Aorta (tissue), 5 donors: ENCODE measurements around the gene NLGN1. TPM values are rescaled to one million over a fixed set of nuclear protein-coding genes. Genes with fewer than 3 reads are reported as not detected.
"Not testable (repeated sequence)": the region's sequence is repeated elsewhere in the genome, so short reads cannot be mapped to it uniquely, and the experiment has no call there.

ENCODE experiments used
- ATAC-seq: fragments of 200-7000 bp; cut with Tn5 transposase; one replicate; pipeline ENCODE4 v1.9.1; 2022; ENCODE audit warnings: moderate library complexity; ENCODE audit not compliant: low FRiP score
- DNase-seq, 2 donors: peaks; one replicate each; pipeline ENCODE4 v3.0.0-alpha.2; 2020
- H3K27ac ChIP-seq, 2 donors: one replicate each; pipeline ENCODE4 v1.5.1; 2013; ENCODE audit warnings: low read length in 2 of 2, mild to moderate bottlenecking in 2 of 2, moderate library complexity in 2 of 2, control low read depth in 1 of 2, inconsistent platforms in 1 of 2, low read depth in 1 of 2
- H3K27me3 ChIP-seq, 2 donors: one replicate each; pipeline ENCODE4 v1.6.1; 2013; ENCODE audit warnings: control low read depth in 1 of 2, low read length in 1 of 2, mild to moderate bottlenecking in 1 of 2, moderate library complexity in 1 of 2; ENCODE audit not compliant: insufficient read depth in 2 of 2, control insufficient read depth in 1 of 2
- H3K36me3 ChIP-seq, 2 donors: one replicate each; pipeline ENCODE4 v1.6.1; 2013; ENCODE audit warnings: control low read depth in 1 of 2, low read length in 1 of 2, mild to moderate bottlenecking in 1 of 2; ENCODE audit not compliant: insufficient read depth in 2 of 2, control insufficient read depth in 1 of 2
- H3K4me1 ChIP-seq, 2 donors: one replicate each; pipeline ENCODE4 v1.6.1; 2013; ENCODE audit warnings: low read length in 2 of 2, control low read depth in 1 of 2, mild to moderate bottlenecking in 1 of 2, moderate library complexity in 1 of 2; ENCODE audit not compliant: insufficient read depth in 2 of 2, control insufficient read depth in 1 of 2
- H3K4me3 ChIP-seq, 2 donors: one replicate each; pipeline ENCODE4 v1.5.1; 2013; ENCODE audit warnings: low read length in 2 of 2, control low read depth in 1 of 2, mild to moderate bottlenecking in 1 of 2
- H3K9me3 ChIP-seq: one replicate; pipeline ENCODE4 v1.6.1; 2013; ENCODE audit warnings: mild to moderate bottlenecking, low read length; ENCODE audit not compliant: control insufficient read depth
- WGBS, 2 donors: extraction: QIAGEN DNeasy Blood & Tissue Kit; methylation state at CpG; one replicate each; pipeline ENCODE4 v1.1.7; 2013; 5-methylcytosine and 5-hydroxymethylcytosine counted together
- intact Hi-C, 2 donors: fragments of 100-400 bp; cut with DNase I; formaldehyde crosslinking; loops; one replicate each; pipeline versions ENCODE4 v1.14.2 to v1.15.0; 2022
- polyA plus RNA-seq, 2 donors: library from polyadenylated mRNA; stranded (reverse); fragments of 200-250 nt; gene quantifications; one replicate each; pipeline ENCODE4 v1.2.3, GENCODE V29; 2013
- total RNA-seq, 2 donors: library from RNA; stranded (reverse); fragmentation: NEBNext Ultra II Directional; extraction: Animal tissue kit (Norgen Biotek cat#: 25700); gene quantifications; one replicate each; pipeline ENCODE4 v1.2.1, GENCODE V29; 2021
- donor health status: healthy with polysubstance abuse.
- donor health status: Bipolar disorder and iron deficiency.
- donor health status: DM: no; HTN: no; CAD: no.
- donor health status: DM: no; HTN: no; CAD: no.
- donor health status: DM: yes; HTN: yes; CAD: no.

The NLGN1 gene
- total and polyA plus RNA-seq, 4 donors, result 0.50 to 20.0 (median 8.6) TPM

DNA sequence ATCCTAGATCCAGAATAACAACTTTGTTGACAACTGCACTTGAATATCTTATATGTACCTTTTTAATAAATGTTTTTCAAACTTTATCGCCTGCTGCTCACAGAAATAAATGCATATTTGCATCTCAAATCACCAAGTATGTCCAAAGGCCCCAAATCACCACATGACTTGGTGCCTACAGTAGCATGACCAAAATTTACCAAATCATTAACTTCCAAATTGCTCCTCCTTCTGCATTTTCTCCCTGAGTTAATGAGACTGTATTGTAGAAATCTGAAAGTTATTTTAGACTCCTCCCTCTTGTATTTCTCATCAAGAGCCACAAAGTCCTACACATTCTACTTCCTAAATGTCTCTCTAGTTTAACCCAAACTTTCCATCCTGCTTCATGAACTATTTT is 826.1 kb downstream of the NLGN1 start:
- Histone ChIP-seq H3K36me3 (no peaks in the 10 kb centered on the region), H3K4me1 (peaks cover 0 to 14% of the 10 kb centered on the region in 2 donors), H3K4me3 (no peak overlapping the region), H3K27ac (no peak overlapping the region), H3K9me3 (no peaks in the 10 kb centered on the region), H3K27me3 (no peaks in the 10 kb centered on the region)
- intact Hi-C loops, result no loop called here
- 89 to 94% methylated on average over 1 of the region's 1 CpG for WGBS, 2 donors
- DNase-seq (no peak), ATAC-seq (no peak)

DNA sequence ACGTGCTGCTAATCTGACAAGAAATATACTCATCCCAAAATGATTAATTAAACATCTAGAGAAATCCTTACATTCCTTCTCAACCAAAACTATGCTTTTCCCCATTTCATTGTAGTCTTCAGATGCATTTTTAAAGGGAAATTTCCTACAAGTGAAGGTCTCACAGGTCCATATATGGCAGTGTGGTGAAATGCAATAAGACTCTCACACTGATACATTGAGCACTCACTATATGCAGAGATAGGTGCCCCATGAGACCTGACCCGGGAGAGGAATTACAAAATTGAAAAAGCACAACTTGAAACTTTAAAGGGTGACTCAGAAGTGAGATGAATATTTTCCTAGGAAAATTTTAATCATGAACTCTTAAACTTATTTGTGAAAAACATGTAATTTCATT is 832.4 kb downstream of the NLGN1 start:
- Histone ChIP-seq H3K27me3 (no peaks in the 10 kb centered on the region), H3K4me1 (no peaks in the 10 kb centered on the region), H3K36me3 (no peaks in the 10 kb centered on the region), H3K27ac (no peak overlapping the region), H3K9me3 (no peaks in the 10 kb centered on the region), H3K4me3 (no peak overlapping the region)
- no peak for DNase-seq
- 74 to 84% methylated on average over 2 of the region's 2 CpGs for WGBS, 2 donors
- intact Hi-C loops, result no loop called here
- no peak for ATAC-seq

DNA sequence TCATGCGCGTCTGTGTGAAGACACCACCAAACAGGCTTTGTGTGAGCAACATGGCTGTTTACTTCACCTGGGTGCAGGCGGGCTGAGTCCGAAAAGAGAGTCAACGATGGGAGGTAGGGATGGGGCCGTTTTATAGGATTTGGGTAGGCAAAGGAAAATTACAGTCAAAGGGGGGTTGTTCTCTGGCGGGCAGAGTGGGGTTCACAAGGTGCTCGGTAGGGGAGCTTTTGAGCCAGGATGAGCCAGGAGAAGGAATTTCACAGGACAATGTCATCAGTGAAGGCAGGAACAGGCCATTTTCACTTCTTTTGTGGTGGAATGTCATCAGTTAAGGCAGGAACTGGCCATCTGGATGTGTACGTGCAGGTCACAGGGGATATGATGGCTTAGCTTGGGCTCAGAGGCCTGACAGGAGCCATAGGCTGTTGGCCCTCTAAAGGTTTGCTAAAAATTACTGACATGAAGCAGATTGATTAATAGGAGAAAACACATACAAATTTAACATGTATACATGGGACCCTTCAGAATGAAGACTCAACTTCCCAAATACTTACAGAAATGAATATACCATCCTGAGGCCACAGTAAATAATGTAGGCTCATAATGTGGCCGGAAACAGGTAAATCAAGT is 834.6 kb downstream of the NLGN1 start:
- H3K4me3 ChIP-seq, H3K4me1 ChIP-seq, ATAC-seq, H3K9me3 ChIP-seq, DNase-seq, intact Hi-C loops, H3K27me3 ChIP-seq, H3K36me3 ChIP-seq, H3K27ac ChIP-seq: not testable (repeated sequence)
- WGBS, 2 donors, result 92 to 93% methylated on average over 10 of the region's 10 CpGs

DNA sequence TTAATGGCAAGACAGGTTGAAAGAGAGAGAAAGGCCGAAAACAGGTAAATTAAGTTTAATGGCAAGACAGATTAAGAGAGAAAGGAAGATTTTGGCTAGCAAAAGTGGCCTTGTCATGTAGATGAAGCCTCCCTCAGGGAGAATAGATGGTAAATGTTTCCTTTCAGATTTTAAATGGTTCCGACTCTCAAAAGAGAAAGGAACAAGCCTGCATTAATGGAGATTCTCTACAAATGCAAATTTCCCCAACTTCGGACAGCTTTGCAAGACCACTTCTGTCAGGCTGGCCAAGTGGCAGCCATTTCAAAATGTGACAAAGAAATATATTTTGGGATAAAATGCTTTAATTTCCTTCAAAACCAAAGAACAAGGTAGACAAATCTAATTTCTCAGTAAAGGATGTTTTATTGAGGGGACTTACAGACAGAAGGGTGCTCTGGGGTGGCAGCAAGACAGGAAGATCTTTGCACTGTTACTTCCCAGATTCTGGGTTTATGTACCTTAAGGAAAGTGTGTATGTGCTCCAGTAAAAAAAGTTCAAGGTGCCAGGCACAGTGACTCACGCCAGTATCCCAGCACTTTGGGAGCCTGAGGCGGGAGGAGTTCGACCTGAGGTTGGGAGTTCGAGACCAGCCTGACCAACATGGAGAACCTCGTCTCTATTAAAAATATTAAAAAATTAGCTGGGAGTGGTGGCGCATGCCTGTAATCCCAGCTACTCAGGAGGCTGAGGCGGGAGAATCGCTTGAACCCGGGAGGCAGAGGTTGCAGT is 835.3 kb downstream of the NLGN1 start:
- DNase-seq (no peak), ATAC-seq (no peak)
- H3K27ac ChIP-seq, result no peak overlapping the region
- H3K4me1 ChIP-seq, result no peaks in the 10 kb centered on the region
- intact Hi-C loops, result no loop called here
- WGBS, 2 donors, result 93 to 94% methylated on average over 12 of the region's 12 CpGs
- no peak overlapping the region for H3K4me3 ChIP-seq
- no peaks in the 10 kb centered on the region for H3K36me3 ChIP-seq
- H3K27me3 ChIP-seq, result no peaks in the 10 kb centered on the region
- H3K9me3 ChIP-seq, result no peaks in the 10 kb centered on the region

DNA sequence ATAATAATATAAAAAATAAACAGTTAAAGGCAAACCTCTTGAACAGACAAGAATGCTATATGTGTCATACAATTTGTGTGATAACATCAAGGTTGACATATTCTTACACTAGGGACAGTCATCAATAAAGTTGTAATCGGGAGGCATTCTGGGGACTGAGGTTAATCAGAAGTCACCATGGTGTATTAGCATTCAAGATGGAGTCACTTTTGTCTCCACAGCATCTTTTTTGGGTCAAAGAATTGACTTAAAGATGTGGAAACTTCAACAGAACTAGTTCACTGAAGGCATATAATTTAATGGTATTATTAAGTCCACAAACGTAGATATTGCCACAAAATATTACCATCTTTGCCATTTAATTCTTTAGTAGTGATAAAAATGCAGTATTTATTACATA is 836.0 kb downstream of the NLGN1 start:
- Histone ChIP-seq H3K27me3 (no peaks in the 10 kb centered on the region), H3K4me3 (no peak overlapping the region), H3K4me1 (no peaks in the 10 kb centered on the region), H3K36me3 (no peaks in the 10 kb centered on the region), H3K9me3 (no peaks in the 10 kb centered on the region), H3K27ac (no peak overlapping the region)
- intact Hi-C loops, result no loop called here
- DNase-seq (no peak), ATAC-seq (no peak)
- 96 to 99% methylated on average over 2 of the region's 2 CpGs for WGBS, 2 donors

DNA sequence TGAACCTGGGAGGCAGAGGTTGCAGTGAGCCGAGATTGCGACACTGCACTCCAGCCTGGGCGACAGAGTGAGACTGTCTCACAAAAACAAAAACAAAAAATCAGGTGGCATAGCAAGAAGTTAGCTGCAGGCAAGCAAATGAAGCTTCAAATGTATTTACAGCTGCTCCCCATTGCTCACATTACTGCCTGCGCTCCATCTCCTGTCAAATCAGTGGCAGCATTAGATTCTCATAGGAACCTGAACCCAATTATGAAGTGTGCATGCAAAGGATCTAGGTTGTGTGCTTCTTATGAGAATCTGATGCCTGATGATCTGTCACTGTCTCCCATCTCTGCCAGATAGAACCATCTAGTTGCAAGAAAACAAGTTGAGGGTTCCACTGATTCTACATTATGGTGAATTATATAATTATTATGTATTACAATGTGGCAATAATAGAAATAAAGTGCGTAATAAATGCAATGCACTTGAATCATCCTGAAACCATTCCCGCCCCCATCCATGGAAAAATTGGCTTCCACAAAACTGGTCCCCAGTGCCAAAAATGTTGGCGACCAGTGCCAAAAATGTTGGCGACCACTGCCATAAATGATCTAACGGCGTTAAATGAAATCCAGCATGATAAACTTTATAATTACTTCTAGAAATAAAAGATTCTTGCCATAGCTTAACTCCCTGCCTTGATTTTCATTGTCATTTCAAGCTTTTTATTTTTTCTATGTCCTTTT is 844.9 kb downstream of the NLGN1 start:
- H3K9me3 ChIP-seq, result no peaks in the 10 kb centered on the region
- peak overlapping the region in 1 of 2 donors; percentile 43 for H3K27ac ChIP-seq

DNA sequence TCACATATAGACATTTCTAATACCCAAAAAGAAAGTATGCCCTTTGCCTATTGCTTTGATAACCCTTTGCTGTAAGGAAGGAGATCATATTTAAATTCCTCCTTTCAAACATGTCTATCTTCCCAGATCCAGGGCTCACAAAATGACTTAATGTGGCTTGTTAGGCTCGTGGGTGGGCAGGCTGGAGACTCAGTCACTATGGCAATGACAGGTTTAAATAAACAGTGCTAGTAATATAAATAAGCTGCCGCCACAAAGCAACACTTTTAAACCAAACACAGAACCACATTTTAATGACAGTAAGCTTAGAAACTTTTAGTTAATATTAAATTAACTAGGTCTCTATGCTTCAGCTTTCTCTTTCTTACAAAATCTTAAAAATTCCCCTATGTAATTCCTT is 845.6 kb downstream of the NLGN1 start:
- Histone ChIP-seq H3K27ac (peak overlapping the region in 1 of 2 donors; percentile 43), H3K9me3 (no peaks in the 10 kb centered on the region)

More for the DNA sequence above, 844.9 kb downstream of the NLGN1 start:
- Histone ChIP-seq H3K27me3 (no peaks in the 10 kb centered on the region), H3K4me1 (peaks cover 0 to 3% of the 10 kb centered on the region in 2 donors), H3K36me3 (no peaks in the 10 kb centered on the region), H3K4me3 (no peak overlapping the region)
- 37 to 38% methylated on average over 10 of the region's 10 CpGs for WGBS, 2 donors
- peak; percentile 45 to 75 for DNase-seq
- intact Hi-C loops, result no loop called here
- no peak for ATAC-seq

DNA sequence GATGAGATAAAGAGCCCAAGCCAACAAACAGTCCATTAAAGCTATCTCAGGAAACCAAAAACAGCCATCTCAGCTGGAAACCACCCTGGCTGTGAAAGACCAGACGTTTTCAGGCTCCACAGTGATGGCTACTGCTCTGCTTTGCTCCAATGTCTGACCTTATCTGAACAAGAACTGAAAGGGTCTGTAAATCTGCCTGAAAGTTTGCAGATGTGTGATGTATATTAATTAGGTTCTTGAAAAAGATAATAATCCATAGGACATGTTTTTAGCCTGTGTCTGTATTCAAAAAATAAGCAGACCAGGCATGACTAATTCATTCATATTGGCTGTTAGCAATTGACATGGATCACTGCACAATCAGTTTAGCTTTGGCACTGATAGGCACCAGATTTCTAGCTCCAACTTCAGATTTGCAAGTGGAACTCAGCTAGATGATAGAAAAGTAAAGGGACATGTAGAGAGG is 850.2 kb downstream of the NLGN1 start:
- Histone ChIP-seq H3K36me3 (no peaks in the 10 kb centered on the region), H3K4me1 (peaks cover 0 to 5% of the 10 kb centered on the region in 2 donors), H3K4me3 (no peak overlapping the region), H3K27me3 (no peaks in the 10 kb centered on the region), H3K9me3 (no peaks in the 10 kb centered on the region), H3K27ac (no peak overlapping the region)
- 27 to 39% methylated on average over 1 of the region's 1 CpG for WGBS, 2 donors
- DNase-seq, result no peak
- ATAC-seq, result no peak
- intact Hi-C loops, result no loop called here

More for the DNA sequence above, 845.6 kb downstream of the NLGN1 start:
- WGBS, 2 donors, result 3 to 5% methylated on average over 2 of the region's 2 CpGs
- no peak overlapping the region for H3K4me3 ChIP-seq
- peaks cover 0 to 3% of the 10 kb centered on the region in 2 donors for H3K4me1 ChIP-seq
- intact Hi-C loops, result no loop called here
- DNase-seq (no peak), ATAC-seq (no peak)
- H3K36me3 ChIP-seq, result no peaks in the 10 kb centered on the region
- H3K27me3 ChIP-seq, result no peaks in the 10 kb centered on the region
